Suppressor macrophage treated with lipopolysaccharide for 1 hour (primary cell): ENCODE measurements around the gene LONRF2.

ENCODE experiments used
- DNase-seq, 3 donors: peaks; one replicate each; pipeline ENCODE4 v3.0.0-alpha.2; 2020 to 2022

LONRF2 gene

DNA sequence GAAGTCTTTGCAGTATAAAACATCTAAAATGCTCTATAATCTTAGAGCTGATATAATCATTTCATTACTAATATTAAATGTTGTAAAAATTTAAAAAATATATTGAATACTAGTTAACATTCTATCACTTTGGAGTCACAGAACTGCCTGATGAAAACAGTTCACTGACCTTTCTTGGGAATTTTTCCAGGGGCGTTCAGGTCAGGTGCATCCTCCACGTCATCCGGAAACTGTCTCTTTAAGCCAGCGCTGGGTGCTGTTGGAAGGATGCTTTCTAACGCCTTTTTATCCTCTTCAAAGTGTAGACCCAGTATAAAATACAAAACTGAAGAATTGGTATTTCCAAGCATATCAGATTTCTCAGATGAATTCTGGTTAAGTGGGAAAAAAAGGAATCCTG, 22.8 kb downstream of the LONRF2 start:
- no peak for DNase-seq

DNA sequence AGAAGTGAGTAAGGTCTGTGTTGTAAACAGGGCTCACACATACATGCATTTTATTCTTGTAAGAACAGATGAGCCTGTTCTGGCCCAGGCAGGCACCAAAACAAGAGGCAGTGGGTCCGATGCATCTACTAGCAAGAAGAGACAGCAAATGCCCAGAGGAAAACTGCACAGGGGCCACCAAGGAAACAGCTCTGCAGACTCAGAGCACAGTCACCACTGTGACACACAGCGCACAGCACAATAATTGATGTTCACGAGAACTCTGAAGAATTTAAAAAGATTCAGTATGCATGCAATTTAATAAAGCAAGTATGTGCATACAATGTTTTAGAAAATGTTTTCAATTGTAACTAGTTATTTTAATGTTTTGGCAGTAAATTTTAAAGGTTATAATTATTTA, 24.8 kb downstream of the LONRF2 start:
- DNase-seq, result no peak

- no peak for DNase-seq
Observed at GRCh38 chr2:100294162-100294497, 28.2 kb downstream of the LONRF2 start.

- DNase-seq, result no peak
Observed at GRCh38 chr2:100293341-100294161, 28.8 kb downstream of the LONRF2 start.

DNA sequence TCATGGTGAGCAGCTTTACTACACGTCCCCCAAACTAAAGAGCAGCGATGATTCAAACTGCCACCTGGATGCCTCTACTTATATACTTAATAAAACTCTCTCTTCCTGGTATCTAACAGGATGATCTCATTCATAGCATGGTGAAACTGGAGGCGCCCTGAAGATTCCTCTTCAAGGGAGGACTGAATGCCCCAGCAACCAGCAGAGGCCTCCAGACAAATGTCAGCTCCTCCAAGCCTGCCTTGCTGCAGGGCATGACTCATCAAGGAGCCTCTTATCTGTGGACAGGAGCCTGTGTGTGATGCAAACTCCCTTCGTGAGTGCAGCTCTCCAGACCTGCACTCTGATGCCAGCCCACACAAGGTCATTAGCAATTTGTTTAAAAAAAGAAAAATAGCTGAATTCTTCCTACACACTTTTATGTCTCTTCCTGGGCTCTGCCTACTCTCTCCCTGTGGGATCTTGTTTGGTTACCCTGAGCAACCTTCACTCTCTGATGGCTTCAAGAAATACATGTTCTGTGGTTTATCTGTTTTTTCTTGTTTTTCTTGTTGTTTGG, 30.2 kb downstream of the LONRF2 start:
- DNase-seq, result peak; percentile 9 to 49 (median 34)

GRCh38 chr2:100291152-100291970, 30.9 kb downstream of the LONRF2 start:
- DNase-seq, result peak; percentile 15 to 50 (median 33)

- no peak for DNase-seq
Observed at GRCh38 chr2:100290718-100291151, 31.6 kb downstream of the LONRF2 start.

- DNase-seq, result no peak
Observed at GRCh38 chr2:100289020-100289419, 33.3 kb downstream of the LONRF2 start.

GRCh38 chr2:100286318-100286717, 36.0 kb downstream of the LONRF2 start:
- DNase-seq, result no peak

- no peak for DNase-seq
Observed at GRCh38 chr2:100285691-100286090, 36.6 kb downstream of the LONRF2 start.

GRCh38 chr2:100285011-100285410, 37.3 kb downstream of the LONRF2 start:
- DNase-seq, result no peak

DNA sequence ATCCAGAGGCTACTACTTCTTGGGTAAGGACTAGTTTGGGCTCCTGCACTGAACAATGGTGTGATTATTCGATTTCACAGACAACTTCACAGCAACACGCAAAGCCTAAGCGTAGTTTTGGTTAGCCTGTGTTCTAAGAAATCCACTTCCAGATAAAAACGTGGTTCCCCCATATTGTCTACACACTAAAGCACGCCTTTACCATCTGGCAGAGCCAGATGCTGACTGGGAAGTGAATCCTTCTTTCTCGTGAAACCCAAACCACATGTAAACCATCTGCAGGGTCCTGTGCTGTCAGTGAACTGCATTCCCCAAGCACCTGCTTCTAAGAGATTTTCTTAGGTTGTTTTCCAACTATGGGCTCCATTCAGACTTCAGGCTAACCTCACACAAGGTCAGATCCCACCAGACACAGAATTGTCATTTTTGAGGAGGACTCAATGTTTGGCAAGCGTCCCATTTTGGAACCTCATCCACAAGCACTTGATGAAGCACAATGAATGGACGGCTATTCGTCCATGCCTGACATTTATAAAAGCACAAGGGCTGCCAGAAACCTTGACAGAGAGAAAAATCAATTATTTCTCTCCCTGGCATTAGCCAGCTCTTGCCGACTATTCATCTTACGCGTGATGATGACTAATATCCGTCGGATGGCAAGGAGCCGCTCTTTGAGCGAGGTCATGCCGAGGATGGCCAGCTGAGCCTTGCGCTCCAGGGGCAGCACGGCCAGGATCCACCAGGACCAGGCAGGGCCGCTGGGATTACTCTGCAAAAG, 38.4 kb downstream of the LONRF2 start:
- DNase-seq, result no peak

GRCh38 chr2:100281521-100282438, 40.5 kb downstream of the LONRF2 start:
- DNase-seq, result peak in 2 of 3 donors; percentile 3 to 8

- DNase-seq, result no peak
Observed at GRCh38 chr2:100279586-100280534, 42.4 kb downstream of the LONRF2 start.

DNA sequence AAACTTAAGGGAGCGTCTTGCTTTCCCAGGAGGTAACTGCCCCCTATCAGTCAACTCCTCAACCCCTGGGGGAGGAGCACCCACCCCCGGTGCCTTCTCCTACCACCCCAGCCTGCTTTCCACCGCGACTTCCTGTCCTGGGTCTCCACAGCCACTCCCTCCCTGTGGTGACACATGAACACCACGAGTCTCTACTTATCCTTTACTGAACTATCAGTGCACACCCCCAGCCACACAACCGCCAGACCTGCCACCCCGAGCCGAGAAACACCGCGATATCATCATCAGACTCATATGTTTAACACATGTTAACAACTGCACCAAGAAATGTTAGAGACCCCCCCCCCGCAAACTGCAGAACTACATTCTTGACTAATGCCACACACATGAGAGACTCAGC, 43.3 kb downstream of the LONRF2 start:
- no peak for DNase-seq

GRCh38 chr2:100278501-100278900, 43.8 kb downstream of the LONRF2 start:
- no peak for DNase-seq

- no peak for DNase-seq
Observed at GRCh38 chr2:100277540-100278207, 44.6 kb downstream of the LONRF2 start.

DNA sequence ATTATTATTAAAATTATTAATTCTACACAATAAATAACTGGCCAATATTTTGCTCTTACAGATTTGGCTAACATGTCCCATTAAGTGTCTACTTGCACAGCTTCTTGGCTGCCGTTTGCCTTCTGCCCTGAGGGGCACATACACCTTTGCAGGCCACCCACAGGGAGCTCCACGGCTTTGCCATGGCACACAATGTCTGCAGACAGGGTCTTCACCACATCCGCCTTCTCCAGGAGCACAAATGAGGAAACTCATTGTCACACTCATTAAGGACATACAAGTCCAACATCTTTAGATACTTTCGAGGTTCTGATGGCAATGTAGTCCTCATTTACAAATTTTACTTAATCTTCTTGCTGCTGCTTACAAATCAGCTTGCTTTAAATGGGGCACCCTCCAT, 45.6 kb downstream of the LONRF2 start:
- no peak for DNase-seq

GRCh38 chr2:100275200-100275589, 47.1 kb downstream of the LONRF2 start:
- no peak for DNase-seq

- DNase-seq, result no peak
Observed at GRCh38 chr2:100274566-100275199, 47.6 kb downstream of the LONRF2 start.
